ENCODE results near the gene FLT1. TPM values are rescaled to one million over a fixed set of nuclear protein-coding genes. Genes with fewer than 3 reads are reported as not detected.

The FLT1 gene
- total RNA-seq, 1 donor from 2014 or later = 6.5 TPM

DNA sequence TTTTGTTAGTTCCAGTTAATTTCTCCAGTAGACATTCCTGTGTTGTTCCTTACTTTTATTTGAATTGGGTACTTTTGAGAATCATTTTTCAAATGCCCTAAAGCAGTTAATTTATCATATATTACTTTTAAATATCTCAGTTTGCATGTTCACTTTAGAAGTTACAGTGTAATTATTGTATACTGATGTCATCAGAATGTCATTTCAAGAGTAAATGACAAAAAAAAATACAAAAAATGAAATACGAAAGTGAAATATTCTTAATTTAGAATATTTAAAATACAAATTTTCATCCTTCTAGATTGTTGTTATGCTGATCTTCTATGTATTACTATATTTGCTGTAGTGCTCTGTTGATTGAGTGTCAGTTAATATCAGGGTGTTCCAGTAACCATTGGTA lies 242.4 kb downstream of the FLT1 start:
- H3K36me3 Mint-ChIP-seq = peaks cover 49% of the 10 kb centered on the region

DNA sequence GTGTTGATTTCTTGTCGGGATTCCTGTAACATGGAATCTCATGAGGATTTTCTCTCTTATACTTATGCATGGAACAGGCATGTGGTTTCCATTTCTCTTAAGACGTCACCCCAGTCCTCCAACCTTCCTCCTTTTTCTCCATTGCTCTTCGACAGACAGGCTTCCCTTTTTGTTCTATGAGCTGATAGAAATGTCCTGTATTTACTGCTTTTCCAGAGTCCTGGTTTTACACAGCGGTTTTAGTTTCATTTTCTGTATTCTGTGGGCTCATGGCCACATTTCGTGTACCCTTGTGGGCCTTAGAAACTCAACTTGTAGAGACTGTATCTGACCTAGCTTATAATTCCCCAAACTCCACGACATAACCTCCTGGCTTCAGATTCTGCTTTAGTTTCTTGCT lies 243.5 kb downstream of the FLT1 start:
- H3K27ac Mint-ChIP-seq = no peak overlapping the region
- TF ChIP-seq, protein P1, sequence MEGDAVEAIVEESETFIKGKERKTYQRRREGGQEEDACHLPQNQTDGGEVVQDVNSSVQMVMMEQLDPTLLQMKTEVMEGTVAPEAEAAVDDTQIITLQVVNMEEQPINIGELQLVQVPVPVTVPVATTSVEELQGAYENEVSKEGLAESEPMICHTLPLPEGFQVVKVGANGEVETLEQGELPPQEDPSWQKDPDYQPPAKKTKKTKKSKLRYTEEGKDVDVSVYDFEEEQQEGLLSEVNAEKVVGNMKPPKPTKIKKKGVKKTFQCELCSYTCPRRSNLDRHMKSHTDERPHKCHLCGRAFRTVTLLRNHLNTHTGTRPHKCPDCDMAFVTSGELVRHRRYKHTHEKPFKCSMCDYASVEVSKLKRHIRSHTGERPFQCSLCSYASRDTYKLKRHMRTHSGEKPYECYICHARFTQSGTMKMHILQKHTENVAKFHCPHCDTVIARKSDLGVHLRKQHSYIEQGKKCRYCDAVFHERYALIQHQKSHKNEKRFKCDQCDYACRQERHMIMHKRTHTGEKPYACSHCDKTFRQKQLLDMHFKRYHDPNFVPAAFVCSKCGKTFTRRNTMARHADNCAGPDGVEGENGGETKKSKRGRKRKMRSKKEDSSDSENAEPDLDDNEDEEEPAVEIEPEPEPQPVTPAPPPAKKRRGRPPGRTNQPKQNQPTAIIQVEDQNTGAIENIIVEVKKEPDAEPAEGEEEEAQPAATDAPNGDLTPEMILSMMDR (IDR thresholded peaks at IDR 0.05; ENCODE audit: unreplicated experiment) = no peak
- H3K27me3 Mint-ChIP-seq (ENCODE audit: low read depth) = no peaks in the 10 kb centered on the region
- H3K4me1 Mint-ChIP-seq = no peaks in the 10 kb centered on the region
- H3K36me3 Mint-ChIP-seq = peaks cover 50% of the 10 kb centered on the region
- H3K4me3 Mint-ChIP-seq = no peak overlapping the region
- peaks cover 27% of the 10 kb centered on the region for H3K9me3 Mint-ChIP-seq
- DNase-seq (ENCODE audit: low spot score in 2 of 2, unreplicated experiment in 2 of 2) = no peak

More for the DNA sequence above, 242.4 kb downstream of the FLT1 start:
- no peaks in the 10 kb centered on the region for H3K27me3 Mint-ChIP-seq (ENCODE audit: low read depth)
- H3K9me3 Mint-ChIP-seq = peaks cover 22% of the 10 kb centered on the region
- no peak overlapping the region for H3K27ac Mint-ChIP-seq
- no peak overlapping the region for H3K4me3 Mint-ChIP-seq
- TF ChIP-seq, protein P1 (IDR thresholded peaks at IDR 0.05; ENCODE audit: unreplicated experiment) = no peak
- DNase-seq (ENCODE audit: low spot score in 2 of 2, unreplicated experiment in 2 of 2) = no peak
- no peaks in the 10 kb centered on the region for H3K4me1 Mint-ChIP-seq

DNA sequence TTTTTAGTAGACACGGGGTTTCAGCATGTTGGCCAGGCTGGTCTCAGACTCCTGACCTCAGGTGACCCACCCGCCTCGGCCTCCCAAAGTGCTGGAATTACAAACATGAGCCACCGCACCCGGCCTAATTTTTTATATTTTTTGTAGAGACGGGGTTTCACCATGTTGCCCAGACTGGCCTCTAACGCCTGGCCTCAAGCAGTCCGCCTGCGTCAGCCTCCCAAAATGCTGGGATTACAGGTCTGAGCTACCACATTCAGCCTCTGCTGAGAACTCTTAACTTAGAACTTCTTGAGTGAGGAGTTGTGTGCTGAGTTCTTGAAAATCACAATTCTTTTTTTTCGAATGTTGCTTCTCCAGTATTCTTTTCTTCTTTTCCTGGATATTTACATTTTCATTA lies 244.4 kb downstream of the FLT1 start:
- TF ChIP-seq, protein P1 (IDR thresholded peaks at IDR 0.05; ENCODE audit: unreplicated experiment) = no peak
- peaks cover 53% of the 10 kb centered on the region for H3K36me3 Mint-ChIP-seq
- DNase-seq (ENCODE audit: low spot score in 2 of 2, unreplicated experiment in 2 of 2) = no peak
- H3K27me3 Mint-ChIP-seq (ENCODE audit: low read depth) = no peaks in the 10 kb centered on the region
- peaks cover 30% of the 10 kb centered on the region for H3K9me3 Mint-ChIP-seq
- no peak overlapping the region for H3K4me3 Mint-ChIP-seq
- no peak overlapping the region for H3K27ac Mint-ChIP-seq
- no peaks in the 10 kb centered on the region for H3K4me1 Mint-ChIP-seq

Other genes with a start within 250 kb of the FLT1 start
- 49.6 to 50.5 TPM (median 49.7 TPM) in 3 replicates for gene POMP, start 164.0 kb upstream of the FLT1 start, total RNA-seq
- 5.8 to 6.4 TPM (median 6.1 TPM) in 3 replicates for gene SLC46A3, start 223.8 kb upstream of the FLT1 start, total RNA-seq

All from mesothelial cell of epicardium (in vitro differentiated cells).